ENCODE measurements around the gene NTRK2.

The NTRK2 gene

GRCh38 chr9:84869091-84869490, 199.6 kb downstream of the NTRK2 start:
- H3K27ac ChIP-seq: no peak overlapping the region
- TF ChIP-seq CTCF (conservative IDR thresholded peaks at IDR 0.05): no peak

GRCh38 chr9:84871983-84872382, 202.5 kb downstream of the NTRK2 start:
- H3K27ac ChIP-seq: no peak overlapping the region
- no peak for TF ChIP-seq CTCF (conservative IDR thresholded peaks at IDR 0.05)

- no peak overlapping the region for H3K27ac ChIP-seq
- TF ChIP-seq CTCF (conservative IDR thresholded peaks at IDR 0.05): no peak
Observed at GRCh38 chr9:84874022-84874421, 204.5 kb downstream of the NTRK2 start.

GRCh38 chr9:84874596-84874995, 205.1 kb downstream of the NTRK2 start:
- no peak overlapping the region for H3K27ac ChIP-seq
- TF ChIP-seq CTCF (conservative IDR thresholded peaks at IDR 0.05): no peak

- H3K27ac ChIP-seq: no peak overlapping the region
- TF ChIP-seq CTCF (conservative IDR thresholded peaks at IDR 0.05): no peak
Observed at GRCh38 chr9:84875193-84875592, 205.7 kb downstream of the NTRK2 start.

GRCh38 chr9:84879631-84880030, 210.1 kb downstream of the NTRK2 start:
- TF ChIP-seq CTCF (conservative IDR thresholded peaks at IDR 0.05): no peak
- H3K27ac ChIP-seq: no peak overlapping the region

- H3K27ac ChIP-seq: no peak overlapping the region
- no peak for TF ChIP-seq CTCF (conservative IDR thresholded peaks at IDR 0.05)
Observed at GRCh38 chr9:84880835-84881234, 211.3 kb downstream of the NTRK2 start.

- no peak overlapping the region for H3K27ac ChIP-seq
- no peak for TF ChIP-seq CTCF (conservative IDR thresholded peaks at IDR 0.05)
Observed at GRCh38 chr9:84886866-84887265, 217.3 kb downstream of the NTRK2 start.
